Measurements from ENCODE around the gene CLIP4. TPM values are rescaled to one million over a fixed set of nuclear protein-coding genes. Genes with fewer than 3 reads are reported as not detected.

CLIP4 gene
- total and polyA plus RNA-seq, 2 of the 13 experiments (the other 11 are each of a cell fraction or from before 2014, with no cell fraction given): 0.46 to 0.49 TPM

DNA sequence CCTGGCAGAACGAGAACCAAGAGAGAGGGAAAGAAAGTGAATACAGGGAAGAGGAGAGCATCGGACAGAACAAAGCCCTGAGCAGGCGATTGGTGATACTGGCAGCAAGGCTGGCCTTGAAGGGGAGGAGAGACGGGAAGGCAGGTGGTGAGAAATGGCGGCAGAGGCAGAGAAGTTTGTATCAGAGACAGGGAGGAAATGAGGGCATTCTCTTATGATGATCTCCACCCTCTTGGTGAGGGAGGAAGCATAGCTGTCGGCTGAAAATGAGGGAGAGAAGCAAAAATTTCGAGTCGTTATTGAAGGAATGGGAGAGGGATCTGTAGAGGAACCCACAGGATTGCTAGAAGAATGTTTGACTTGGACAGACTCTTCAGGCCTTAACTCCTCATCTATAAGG lies 80.6 kb downstream of the CLIP4 start:
- no TSS peak for BruUV-seq (replicated peaks)
- ATAC-seq (no peak), DNase-seq (ENCODE audit: low spot score) (no peak), FAIRE-seq (no peak)
- ChIA-PET CTCF (ENCODE audit: low intra/inter-chr PET ratio, low total read pairs) (interaction anchor here (1.7 to 5.7 kb wide), 4 partner anchors 235 to 374 kb away, joined by 8 to 111 read pairs (median 19); no protein-coding TSS in a partner anchor), POLR2A (no interaction called here)
- TF ChIP-seq, protein P1, sequence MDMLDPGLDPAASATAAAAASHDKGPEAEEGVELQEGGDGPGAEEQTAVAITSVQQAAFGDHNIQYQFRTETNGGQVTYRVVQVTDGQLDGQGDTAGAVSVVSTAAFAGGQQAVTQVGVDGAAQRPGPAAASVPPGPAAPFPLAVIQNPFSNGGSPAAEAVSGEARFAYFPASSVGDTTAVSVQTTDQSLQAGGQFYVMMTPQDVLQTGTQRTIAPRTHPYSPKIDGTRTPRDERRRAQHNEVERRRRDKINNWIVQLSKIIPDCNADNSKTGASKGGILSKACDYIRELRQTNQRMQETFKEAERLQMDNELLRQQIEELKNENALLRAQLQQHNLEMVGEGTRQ (IDR thresholded peaks at IDR 0.05; ENCODE audit: low read depth, low read length): no peak
- TF ChIP-seq, protein P1 (CRISPR knock-in tag; IDR thresholded peaks at IDR 0.05; ENCODE audit: borderline replicate concordance): no peak
- TF ChIP-seq NR2F1 (CRISPR knock-in tag; IDR thresholded peaks at IDR 0.05) (no peak), ZNF589 (CRISPR knock-in tag; conservative IDR thresholded peaks at IDR 0.05) (no peak)
- in situ Hi-C loops (cut with HindIII; ENCODE audit: extremely low pct_ligation_motif_present, low pct_unique_long_range_greater_than_20kb) (no loop called here), intact Hi-C loops (cut with micrococcal nuclease; ENCODE audit: unreplicated experiment) (loop anchor here (1.0 to 2.0 kb wide), 2 partner anchors 141 to 237 kb away; no protein-coding TSS in a partner anchor)
- Histone ChIP-seq H3K27me3 (ENCODE audit: control insufficient read depth in 1 of 2, insufficient read depth in 2 of 2, low read length in 2 of 2) (peaks cover 0 to 19% of the 10 kb centered on the region in 2 experiments; a peak in 3 of 5 replicates), H2AFZ (ENCODE audit: low read length) (no peak overlapping the region), H3K79me2 (ENCODE audit: insufficient read depth, low read length) (no peaks in the 10 kb centered on the region), H3K4me2 (ENCODE audit: low read depth, low read length) (no peak overlapping the region), H3K27ac (ENCODE audit: extremely low read length, insufficient read depth, low read length) (no peak overlapping the region), H4K20me1 (ENCODE audit: insufficient read depth, low read length) (no peaks in the 10 kb centered on the region), H3K9me3 (ENCODE audit: low read length) (no peaks in the 10 kb centered on the region), H3K9ac (ENCODE audit: insufficient read depth, low read depth, low read length) (no peak overlapping the region), H3K36me3 (replicated peaks in 1 of 2; ENCODE audit: control insufficient read depth in 1 of 2, insufficient read depth in 2 of 2, low read length in 2 of 2) (no peaks in the 10 kb centered on the region), H3K4me3 (replicated peaks in 1 of 3; ENCODE audit: insufficient read depth in 1 of 3, low read depth in 2 of 3, low read length in 3 of 3) (no peak overlapping the region), H3K4me1 (ENCODE audit: insufficient read depth, low read length) (no peaks in the 10 kb centered on the region)
- WGBS (ENCODE audit: low lambda C conversion rate): 13% methylated on average over 8 of the region's 8 CpGs
